ENCODE results near the gene LCK. TPM values are rescaled to one million over a fixed set of nuclear protein-coding genes. Genes with fewer than 3 reads are reported as not detected.

Gene LCK
- total RNA-seq, 4 donors from 2014 or later: 0.26 to 3.9 (median 1.4) TPM

DNA sequence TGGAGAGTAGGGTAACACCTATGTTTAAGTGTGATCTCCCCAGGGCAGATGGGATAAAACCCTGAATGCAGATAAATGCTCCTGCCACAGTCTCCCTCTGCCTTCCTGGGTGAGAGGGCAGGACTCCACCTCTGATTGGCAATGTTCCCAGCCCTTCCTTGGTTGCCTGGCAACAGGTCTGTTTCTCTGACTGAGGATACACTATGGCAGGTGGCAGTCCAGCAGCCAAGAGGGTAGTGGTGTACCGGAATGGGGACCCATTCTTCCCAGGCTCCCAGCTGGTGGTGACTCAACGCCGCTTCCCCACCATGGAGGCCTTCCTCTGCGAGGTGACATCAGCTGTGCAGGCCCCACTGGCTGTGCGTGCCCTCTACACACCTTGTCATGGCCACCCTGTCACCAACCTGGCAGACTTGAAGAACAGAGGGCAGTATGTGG, 42.2 kb upstream of the LCK start, which contains the start of gene DCDC2B:
DCDC2B (plus strand) TSS at position 199 of the 438 bp plus-strand sequence; CDS start at position 204, 5 bp downstream.
- H3K27ac ChIP-seq: no peak within 1 kb of the TSS
- no peaks in the 10 kb centered on the region for H3K27me3 ChIP-seq
- no peak within 1 kb of the TSS for H3K4me3 ChIP-seq
- no peaks in the 10 kb centered on the region for H3K9me3 ChIP-seq
- no CpG with 5 or more reads among the region's 5 CpGs for WGBS
- TF ChIP-seq, protein P1, sequence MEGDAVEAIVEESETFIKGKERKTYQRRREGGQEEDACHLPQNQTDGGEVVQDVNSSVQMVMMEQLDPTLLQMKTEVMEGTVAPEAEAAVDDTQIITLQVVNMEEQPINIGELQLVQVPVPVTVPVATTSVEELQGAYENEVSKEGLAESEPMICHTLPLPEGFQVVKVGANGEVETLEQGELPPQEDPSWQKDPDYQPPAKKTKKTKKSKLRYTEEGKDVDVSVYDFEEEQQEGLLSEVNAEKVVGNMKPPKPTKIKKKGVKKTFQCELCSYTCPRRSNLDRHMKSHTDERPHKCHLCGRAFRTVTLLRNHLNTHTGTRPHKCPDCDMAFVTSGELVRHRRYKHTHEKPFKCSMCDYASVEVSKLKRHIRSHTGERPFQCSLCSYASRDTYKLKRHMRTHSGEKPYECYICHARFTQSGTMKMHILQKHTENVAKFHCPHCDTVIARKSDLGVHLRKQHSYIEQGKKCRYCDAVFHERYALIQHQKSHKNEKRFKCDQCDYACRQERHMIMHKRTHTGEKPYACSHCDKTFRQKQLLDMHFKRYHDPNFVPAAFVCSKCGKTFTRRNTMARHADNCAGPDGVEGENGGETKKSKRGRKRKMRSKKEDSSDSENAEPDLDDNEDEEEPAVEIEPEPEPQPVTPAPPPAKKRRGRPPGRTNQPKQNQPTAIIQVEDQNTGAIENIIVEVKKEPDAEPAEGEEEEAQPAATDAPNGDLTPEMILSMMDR (IDR thresholded peaks at IDR 0.05): no peak
- TF ChIP-seq POLR2A (IDR thresholded peaks at IDR 0.05) (no peak), POLR2AphosphoS5 (IDR thresholded peaks at IDR 0.05) (no peak), EP300 (IDR thresholded peaks at IDR 0.05) (no peak)
- peaks cover 6% of the 10 kb centered on the region for H3K36me3 ChIP-seq
- peaks cover 23% of the 10 kb centered on the region for H3K4me1 ChIP-seq
- DNase-seq (ENCODE audit: low spot score in 2 of 2): peak in 1 of 2 donors; percentile 71

DNA sequence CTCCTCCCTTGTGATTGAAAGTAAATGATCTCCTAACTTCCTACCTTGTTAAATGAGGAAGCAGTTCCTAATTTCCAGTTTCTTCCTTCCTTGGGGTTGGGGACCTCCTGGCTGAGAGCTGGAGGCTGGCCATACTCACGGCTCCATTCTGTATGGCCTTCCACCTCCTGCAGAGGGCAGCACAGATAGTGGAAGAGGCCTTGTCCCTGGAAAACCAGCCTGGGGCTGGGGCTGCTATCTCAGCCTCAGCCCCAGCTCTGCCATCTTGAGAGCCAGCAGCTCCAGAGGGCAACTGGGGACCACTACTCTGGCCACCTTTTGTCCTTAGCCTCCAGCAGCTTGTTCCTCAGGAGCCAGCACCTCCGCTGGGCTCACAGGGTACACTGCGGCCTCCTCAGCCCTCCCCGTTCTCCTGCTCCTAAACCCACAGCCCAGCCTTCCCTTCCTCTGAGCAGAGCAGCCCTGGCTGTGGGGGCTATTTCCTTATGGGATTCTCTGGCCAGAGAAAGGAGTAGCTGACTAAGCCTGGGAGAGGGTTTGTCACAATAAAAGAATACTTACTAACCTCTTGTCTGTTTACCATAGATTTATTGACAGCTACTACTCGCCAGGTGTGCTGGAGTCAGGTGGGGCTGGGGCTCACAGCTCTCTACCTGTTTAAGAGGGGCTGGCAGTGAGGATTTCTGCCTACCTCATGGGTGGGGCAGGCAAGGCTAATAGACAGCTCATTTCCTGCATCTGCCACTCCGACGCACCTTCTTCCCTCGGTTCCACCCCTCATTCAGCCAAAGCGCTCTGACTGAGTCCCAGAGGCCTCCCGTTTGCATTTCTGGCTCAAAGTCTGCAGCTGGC, 35.2 kb upstream of the LCK start:
- no peaks in the 10 kb centered on the region for H3K9me3 ChIP-seq
- H3K4me1 ChIP-seq: peaks cover 15% of the 10 kb centered on the region
- TF ChIP-seq, protein P1 (IDR thresholded peaks at IDR 0.05): peak; percentile 37 to 73
- no peak for TF ChIP-seq POLR2A (IDR thresholded peaks at IDR 0.05)
- TF ChIP-seq EP300 (IDR thresholded peaks at IDR 0.05): no peak
- TF ChIP-seq POLR2AphosphoS5 (IDR thresholded peaks at IDR 0.05): no peak
- no peak for DNase-seq (ENCODE audit: low spot score in 2 of 2)
- H3K4me3 ChIP-seq: no peak overlapping the region
- H3K27me3 ChIP-seq: no peaks in the 10 kb centered on the region
- peaks cover 40% of the 10 kb centered on the region for H3K36me3 ChIP-seq
- H3K27ac ChIP-seq: no peak overlapping the region
- WGBS: 71% methylated on average over 10 of the region's 10 CpGs

DNA sequence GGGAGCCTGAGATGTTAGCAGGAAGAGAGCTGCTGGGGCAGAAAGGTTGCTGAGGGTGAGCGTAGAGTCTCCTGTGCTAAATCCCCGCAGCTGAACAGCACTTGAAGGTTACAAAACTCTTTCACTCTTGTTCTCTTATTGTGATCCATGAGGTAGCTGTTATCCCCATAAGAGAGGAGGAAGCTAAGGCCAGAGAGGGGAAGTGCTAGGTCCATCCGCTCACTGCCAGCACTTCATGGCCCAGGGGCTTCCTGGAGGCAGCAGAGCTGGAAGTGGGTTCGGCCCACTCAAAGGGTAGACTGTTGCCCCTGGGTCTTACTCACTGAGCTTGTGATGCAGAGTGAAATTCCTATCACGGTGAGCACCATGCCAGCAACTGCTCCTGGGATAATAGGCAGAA, 34.5 kb upstream of the LCK start:
- Histone ChIP-seq H3K27ac (no peak overlapping the region), H3K4me3 (no peak overlapping the region), H3K27me3 (no peaks in the 10 kb centered on the region), H3K4me1 (peaks cover 22% of the 10 kb centered on the region), H3K36me3 (peaks cover 40% of the 10 kb centered on the region), H3K9me3 (no peaks in the 10 kb centered on the region)
- TF ChIP-seq POLR2A (IDR thresholded peaks at IDR 0.05) (no peak), POLR2AphosphoS5 (IDR thresholded peaks at IDR 0.05) (no peak), EP300 (IDR thresholded peaks at IDR 0.05) (no peak)
- TF ChIP-seq, protein P1 (IDR thresholded peaks at IDR 0.05): no peak
- DNase-seq (ENCODE audit: low spot score in 2 of 2): no peak
- WGBS: 91% methylated on average over 5 of the region's 5 CpGs

DNA sequence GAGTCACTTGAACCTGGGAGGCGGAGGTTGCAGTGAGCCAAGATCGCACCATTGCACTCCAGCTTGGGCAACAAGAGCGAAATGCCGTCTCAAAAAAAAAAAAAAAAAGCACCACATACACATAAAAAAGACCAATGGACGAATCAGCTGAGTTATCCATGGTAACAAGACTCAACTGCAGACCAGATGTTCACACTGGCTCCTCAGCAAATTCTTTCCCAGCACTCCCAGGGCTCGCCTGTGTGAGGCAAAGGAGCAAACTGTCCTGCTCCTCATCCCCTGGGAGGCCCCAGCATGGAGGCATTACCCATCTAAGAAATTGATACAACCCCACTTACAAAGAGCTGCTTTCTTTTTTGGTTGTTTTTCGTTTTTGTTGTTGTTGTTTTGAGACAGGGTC, 32.0 kb upstream of the LCK start:
- Histone ChIP-seq H3K4me3 (no peak overlapping the region), H3K36me3 (peaks cover 39% of the 10 kb centered on the region), H3K27me3 (no peaks in the 10 kb centered on the region), H3K9me3 (no peaks in the 10 kb centered on the region), H3K4me1 (peaks cover 37% of the 10 kb centered on the region), H3K27ac (no peak overlapping the region)
- no peak for TF ChIP-seq POLR2A (IDR thresholded peaks at IDR 0.05)
- TF ChIP-seq EP300 (IDR thresholded peaks at IDR 0.05): no peak
- no peak for TF ChIP-seq POLR2AphosphoS5 (IDR thresholded peaks at IDR 0.05)
- TF ChIP-seq, protein P1 (IDR thresholded peaks at IDR 0.05): no peak
- WGBS: 74% methylated on average over 7 of the region's 7 CpGs
- DNase-seq (ENCODE audit: low spot score in 2 of 2): no peak
